HepG2 (cell line): ENCODE data around the gene GLYATL3.

Experiments
- ARID3A ChIP-seq: IDR thresholded peaks from 2 replicates; pipeline ENCODE4 v1.6.1; 2012; ENCODE audit warnings: low read depth, low read length, improper control_type of control experiment
- CREB1 ChIP-seq, 2 experiments: fragments of 450-650 bp in 1 of 2; IDR thresholded peaks; 2 replicates each; pipeline ENCODE4 v1.6.1; 2016 to 2017; ENCODE audit warnings: control low read depth in 1 of 2, mild to moderate bottlenecking in 1 of 2, missing compliant biosample characterization in 1 of 2, missing genetic modification characterization in 1 of 2
- CTCF ChIP-seq: sonication (generic); formaldehyde crosslinking; IDR thresholded peaks from 2 replicates; pipeline ENCODE4 v1.5.0; 2020; ENCODE audit warnings: mild to moderate bottlenecking, missing genetic modification reagents, moderate library complexity
- DMAP1 ChIP-seq: IDR thresholded peaks from 2 replicates; pipeline ENCODE4 v1.6.1; 2016
- EP300 ChIP-seq, 3 experiments: sonication (generic) in 1 of 3; formaldehyde crosslinking in 1 of 3; IDR thresholded peaks; 2 replicates each; pipeline versions ENCODE4 v1.5.1 to v1.6.1; 2011 to 2020; ENCODE audit warnings: low read depth in 2 of 3, low read length in 2 of 3, borderline replicate concordance in 1 of 3, improper control_type of control experiment in 1 of 3, mild to moderate bottlenecking in 1 of 3, missing genetic modification reagents in 1 of 3, moderate library complexity in 1 of 3
- GLI4 ChIP-seq: sonication (generic); formaldehyde crosslinking; IDR thresholded peaks from 2 replicates; pipeline ENCODE4 v1.5.1; 2020; ENCODE audit warnings: missing genetic modification reagents, mild to moderate bottlenecking, moderate library complexity, borderline replicate concordance
- HCFC1 ChIP-seq: fragments of 150-350 bp; IDR thresholded peaks from 2 replicates; pipeline ENCODE4 v1.6.1; 2014; ENCODE audit warnings: low read depth, low read length
- NFKB2 ChIP-seq: sonication (generic); formaldehyde crosslinking; IDR thresholded peaks from 2 replicates; pipeline ENCODE4 v1.4.0; 2020; ENCODE audit warnings: missing genetic modification reagents, borderline replicate concordance
- ZBTB46 ChIP-seq: sonication (generic); formaldehyde crosslinking; IDR thresholded peaks from 2 replicates; pipeline ENCODE4 v1.4.0; 2020; ENCODE audit warnings: mild to moderate bottlenecking, missing genetic modification reagents, borderline replicate concordance
- ZNF263 ChIP-seq: sonication (generic); formaldehyde crosslinking; IDR thresholded peaks from 2 replicates; pipeline ENCODE4 v1.4.0; 2020; ENCODE audit warnings: missing genetic modification reagents

- no peak for TF ChIP-seq DMAP1
- TF ChIP-seq NFKB2 = no peak
- TF ChIP-seq CREB1 (IDR thresholded peaks at IDR 0.05) = no peak
- TF ChIP-seq CREB1 (CRISPR knock-in tag; IDR thresholded peaks at IDR 0.05) = no peak
- TF ChIP-seq ZBTB46 = no peak
- no peak for TF ChIP-seq ARID3A
- no peak for TF ChIP-seq CTCF (CRISPR knock-in tag)
- TF ChIP-seq ZNF263 = no peak
- TF ChIP-seq HCFC1 = no peak
- TF ChIP-seq EP300 (IDR thresholded peaks at IDR 0.05; ENCODE audit: low read depth in 2 of 2, low read length in 2 of 2) = no peak
- no peak for TF ChIP-seq EP300 (CRISPR knock-in tag; IDR thresholded peaks at IDR 0.05; ENCODE audit: borderline replicate concordance)
- no peak for TF ChIP-seq GLI4
Measured at GRCh38 chr6:49535795-49536194, 36.1 kb downstream of the GLYATL3 start.
